ENCODE results near the gene ITGA1. TPM values are rescaled to one million over a fixed set of nuclear protein-coding genes. Genes with fewer than 3 reads are reported as not detected.
A peak's percentile ranks its signal among the peaks of the same experiment; 100 is the strongest.

The ITGA1 gene
- total RNA-seq, 2 donors from 2014 or later: 125 to 169 TPM

DNA sequence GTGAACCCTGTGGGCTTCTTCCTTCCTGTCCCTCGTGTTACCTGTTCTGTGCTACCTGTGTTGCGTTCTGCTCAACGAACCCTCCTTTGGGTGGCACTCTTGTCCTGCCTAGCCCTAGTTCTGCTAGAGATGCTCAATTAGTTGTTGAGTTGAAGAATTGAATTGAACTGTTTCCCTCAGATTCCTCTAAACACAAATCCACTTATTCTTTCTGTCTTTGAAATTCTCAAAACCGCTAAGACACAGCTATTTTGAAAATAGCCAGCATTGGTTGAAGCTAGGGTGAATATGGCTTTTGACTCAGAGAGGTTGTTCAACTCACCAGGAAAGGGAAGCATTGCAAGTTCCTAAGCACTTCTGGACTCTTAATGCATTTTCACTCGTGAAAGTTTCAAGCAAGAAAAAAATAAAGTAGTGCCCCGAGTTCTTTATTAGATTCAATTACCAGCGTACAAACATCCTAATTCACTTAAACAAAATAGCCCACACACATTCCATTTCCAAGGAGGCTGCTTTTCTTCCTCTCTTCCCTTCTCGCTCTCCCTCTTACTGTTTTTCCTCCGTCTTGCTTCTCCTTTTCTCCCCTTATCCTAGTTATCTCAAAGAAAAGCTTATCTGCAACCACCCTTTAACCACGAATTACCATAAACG is 642 bp upstream of the ITGA1 start:
- no peak for DNase-seq (ENCODE audit: low spot score)
- H3K36me3 ChIP-seq: no peaks in the 10 kb centered on the region
- no peak for ATAC-seq (ENCODE audit: insufficient number of reproducible peaks, low FRiP score, low read depth)

DNA sequence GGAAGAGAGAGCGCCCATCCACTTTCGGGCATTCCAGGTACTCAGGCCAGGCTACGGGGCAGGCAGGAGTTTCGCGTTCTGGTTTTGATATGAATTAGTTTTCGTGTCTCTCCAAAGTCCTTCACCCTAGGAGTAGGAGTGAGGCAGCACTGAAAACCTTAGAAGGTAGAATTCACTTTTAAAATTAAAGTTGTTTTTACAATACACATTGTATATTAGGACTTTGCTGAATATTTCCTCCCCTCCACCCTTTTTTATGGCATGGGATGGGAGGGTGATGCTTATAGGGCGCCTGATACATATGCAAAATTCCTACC is 747 bp downstream of the ITGA1 start:
- TF ChIP-seq, protein P1, sequence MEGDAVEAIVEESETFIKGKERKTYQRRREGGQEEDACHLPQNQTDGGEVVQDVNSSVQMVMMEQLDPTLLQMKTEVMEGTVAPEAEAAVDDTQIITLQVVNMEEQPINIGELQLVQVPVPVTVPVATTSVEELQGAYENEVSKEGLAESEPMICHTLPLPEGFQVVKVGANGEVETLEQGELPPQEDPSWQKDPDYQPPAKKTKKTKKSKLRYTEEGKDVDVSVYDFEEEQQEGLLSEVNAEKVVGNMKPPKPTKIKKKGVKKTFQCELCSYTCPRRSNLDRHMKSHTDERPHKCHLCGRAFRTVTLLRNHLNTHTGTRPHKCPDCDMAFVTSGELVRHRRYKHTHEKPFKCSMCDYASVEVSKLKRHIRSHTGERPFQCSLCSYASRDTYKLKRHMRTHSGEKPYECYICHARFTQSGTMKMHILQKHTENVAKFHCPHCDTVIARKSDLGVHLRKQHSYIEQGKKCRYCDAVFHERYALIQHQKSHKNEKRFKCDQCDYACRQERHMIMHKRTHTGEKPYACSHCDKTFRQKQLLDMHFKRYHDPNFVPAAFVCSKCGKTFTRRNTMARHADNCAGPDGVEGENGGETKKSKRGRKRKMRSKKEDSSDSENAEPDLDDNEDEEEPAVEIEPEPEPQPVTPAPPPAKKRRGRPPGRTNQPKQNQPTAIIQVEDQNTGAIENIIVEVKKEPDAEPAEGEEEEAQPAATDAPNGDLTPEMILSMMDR (IDR thresholded peaks at IDR 0.05): peak; percentile 2
- H3K9me3 ChIP-seq: no peaks in the 10 kb centered on the region
- H3K27ac ChIP-seq: peak overlapping the region; percentile 94 to 95
- DNase-seq (ENCODE audit: low spot score): no peak
- H3K4me3 ChIP-seq: peak overlapping the region; percentile 87
- peaks cover 13 to 57% of the 10 kb centered on the region in 2 donors for H3K4me1 ChIP-seq (ENCODE audit: control insufficient read depth in 1 of 2, low read depth in 2 of 2)
- no peak for ATAC-seq (ENCODE audit: insufficient number of reproducible peaks, low FRiP score, low read depth)
- H3K36me3 ChIP-seq: no peaks in the 10 kb centered on the region
- no peaks in the 10 kb centered on the region for H3K27me3 ChIP-seq (replicated peaks; ENCODE audit: insufficient read depth)

More for the DNA sequence above, 642 bp upstream of the ITGA1 start:
- peak overlapping the region; percentile 94 to 95 for H3K27ac ChIP-seq
- H3K4me3 ChIP-seq: peak overlapping the region; percentile 87
- H3K27me3 ChIP-seq (replicated peaks; ENCODE audit: insufficient read depth): no peaks in the 10 kb centered on the region
- TF ChIP-seq, protein P1 (IDR thresholded peaks at IDR 0.05): no peak
- H3K4me1 ChIP-seq (ENCODE audit: control insufficient read depth in 1 of 2, low read depth in 2 of 2): peaks cover 10 to 45% of the 10 kb centered on the region in 2 donors
- H3K9me3 ChIP-seq: no peaks in the 10 kb centered on the region

DNA sequence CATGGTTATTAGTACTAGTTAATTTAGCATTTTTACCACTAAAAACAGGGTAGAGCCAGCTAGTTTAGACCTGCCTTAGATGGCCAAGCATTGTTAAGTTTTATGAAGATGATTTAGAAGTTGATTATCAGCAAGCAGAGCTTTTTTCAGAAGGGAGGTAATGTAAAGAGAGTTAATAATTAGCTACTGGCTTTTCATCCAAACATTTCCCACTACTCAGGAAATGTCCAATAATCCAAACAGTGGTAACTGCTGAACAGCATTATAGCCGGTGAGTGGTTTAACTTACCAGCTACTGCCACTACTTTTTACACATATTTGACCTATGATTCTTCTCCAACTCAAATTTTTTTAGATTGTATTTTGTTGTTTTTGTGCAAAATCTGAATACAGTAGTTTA is 1.7 kb downstream of the ITGA1 start:
- no peaks in the 10 kb centered on the region for H3K27me3 ChIP-seq (replicated peaks; ENCODE audit: insufficient read depth)
- ATAC-seq (ENCODE audit: insufficient number of reproducible peaks, low FRiP score, low read depth) (no peak), DNase-seq (ENCODE audit: low spot score) (no peak)
- H3K9me3 ChIP-seq: no peaks in the 10 kb centered on the region
- H3K27ac ChIP-seq: peak overlapping the region; percentile 94 to 95
- peak overlapping the region; percentile 87 for H3K4me3 ChIP-seq
- TF ChIP-seq, protein P1 (IDR thresholded peaks at IDR 0.05): no peak
- H3K4me1 ChIP-seq (ENCODE audit: control insufficient read depth in 1 of 2, low read depth in 2 of 2): peaks cover 16 to 57% of the 10 kb centered on the region in 2 donors
- H3K36me3 ChIP-seq: no peaks in the 10 kb centered on the region

DNA sequence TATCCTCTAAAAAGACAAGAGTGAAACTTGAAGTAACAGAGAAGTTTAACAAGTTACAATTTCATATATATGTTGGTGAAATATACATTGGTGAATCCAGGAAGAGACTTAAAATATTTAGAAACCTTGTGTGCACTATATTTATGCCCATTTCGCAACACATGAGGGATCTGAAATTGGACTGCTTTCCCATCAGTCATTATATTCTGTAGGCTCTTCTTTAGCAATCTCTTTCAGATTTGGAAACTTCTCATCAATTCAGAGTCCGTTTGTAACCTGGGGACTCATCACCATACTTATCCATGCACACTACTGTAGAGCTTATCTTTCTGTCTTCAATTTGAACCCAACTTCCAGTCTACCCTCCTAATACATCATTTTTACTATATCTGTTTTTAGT is 2.1 kb downstream of the ITGA1 start:
- peaks cover 20 to 57% of the 10 kb centered on the region in 2 donors for H3K4me1 ChIP-seq (ENCODE audit: control insufficient read depth in 1 of 2, low read depth in 2 of 2)
- no peak for ATAC-seq (ENCODE audit: insufficient number of reproducible peaks, low FRiP score, low read depth)
- H3K27ac ChIP-seq: peak overlapping the region; percentile 94 to 95
- DNase-seq (ENCODE audit: low spot score): no peak
- no peaks in the 10 kb centered on the region for H3K36me3 ChIP-seq
- H3K27me3 ChIP-seq (replicated peaks; ENCODE audit: insufficient read depth): no peaks in the 10 kb centered on the region
- H3K9me3 ChIP-seq: no peaks in the 10 kb centered on the region
- peak overlapping the region; percentile 87 for H3K4me3 ChIP-seq
- TF ChIP-seq, protein P1 (IDR thresholded peaks at IDR 0.05): no peak

- no peaks in the 10 kb centered on the region for H3K27me3 ChIP-seq (replicated peaks; ENCODE audit: insufficient read depth)
- no peaks in the 10 kb centered on the region for H3K36me3 ChIP-seq
- ATAC-seq (ENCODE audit: insufficient number of reproducible peaks, low FRiP score, low read depth) (no peak), DNase-seq (ENCODE audit: low spot score) (no peak)
- H3K27ac ChIP-seq: peak overlapping the region; percentile 94 to 95
- H3K4me1 ChIP-seq (ENCODE audit: control insufficient read depth in 1 of 2, low read depth in 2 of 2): peaks cover 28 to 65% of the 10 kb centered on the region in 2 donors
- no peaks in the 10 kb centered on the region for H3K9me3 ChIP-seq
- TF ChIP-seq, protein P1 (IDR thresholded peaks at IDR 0.05): no peak
- H3K4me3 ChIP-seq: peak overlapping the region; percentile 87
These were observed 3.6 kb downstream of the ITGA1 start for GRCh38 chr5:52791366-52791765.
